Endothelial cell of hepatic sinusoid (primary cell): ENCODE results near the gene EDIL3.

ENCODE experiments used
- in situ Hi-C: cut with HindIII; loops from 2 replicates; pipeline ENCODE4 v1.10.0; 2017; ENCODE audit warnings: low sequenced_read_pairs

EDIL3 gene

GRCh38 chr5:84265130-84265529 is 119.5 kb downstream of the EDIL3 start:
- in situ Hi-C loops = no loop called here

GRCh38 chr5:84260939-84261338 is 123.7 kb downstream of the EDIL3 start:
- in situ Hi-C loops = no loop called here

- in situ Hi-C loops = no loop called here
Observed at GRCh38 chr5:84260140-84260539, 124.5 kb downstream of the EDIL3 start.

- in situ Hi-C loops = no loop called here
Observed at GRCh38 chr5:84259283-84260045, 125.2 kb downstream of the EDIL3 start.

GRCh38 chr5:84257061-84257460 is 127.6 kb downstream of the EDIL3 start:
- in situ Hi-C loops = no loop called here

GRCh38 chr5:84255315-84255714 is 129.4 kb downstream of the EDIL3 start:
- in situ Hi-C loops = no loop called here

GRCh38 chr5:84253946-84254345 is 130.7 kb downstream of the EDIL3 start:
- in situ Hi-C loops = no loop called here

- in situ Hi-C loops = no loop called here
Observed at GRCh38 chr5:84251503-84251902, 133.2 kb downstream of the EDIL3 start.

- in situ Hi-C loops = no loop called here
Observed at GRCh38 chr5:84249918-84250630, 134.6 kb downstream of the EDIL3 start.

GRCh38 chr5:84248013-84248412 is 136.7 kb downstream of the EDIL3 start:
- in situ Hi-C loops = no loop called here

- in situ Hi-C loops = no loop called here
Observed at GRCh38 chr5:84242286-84242685, 142.4 kb downstream of the EDIL3 start.

- in situ Hi-C loops = no loop called here
Observed at GRCh38 chr5:84239494-84239893, 145.2 kb downstream of the EDIL3 start.

GRCh38 chr5:84237126-84237525 is 147.6 kb downstream of the EDIL3 start:
- in situ Hi-C loops = no loop called here

GRCh38 chr5:84231433-84231832 is 153.2 kb downstream of the EDIL3 start:
- in situ Hi-C loops = no loop called here

- in situ Hi-C loops = no loop called here
Observed at GRCh38 chr5:84229045-84229444, 155.6 kb downstream of the EDIL3 start.

- in situ Hi-C loops = no loop called here
Observed at GRCh38 chr5:84228266-84228665, 156.4 kb downstream of the EDIL3 start.

- in situ Hi-C loops = no loop called here
Observed at GRCh38 chr5:84227236-84227635, 157.4 kb downstream of the EDIL3 start.

- in situ Hi-C loops = loop anchor here (5.0 kb wide), 1 partner anchor 36 kb away; no protein-coding TSS in a partner anchor
Observed at GRCh38 chr5:84218546-84218945, 166.1 kb downstream of the EDIL3 start.

GRCh38 chr5:84215521-84215920 is 169.2 kb downstream of the EDIL3 start:
- in situ Hi-C loops = loop anchor here (5.0 kb wide), 1 partner anchor 33 kb away; no protein-coding TSS in a partner anchor

- in situ Hi-C loops = no loop called here
Observed at GRCh38 chr5:84213861-84214260, 170.8 kb downstream of the EDIL3 start.

- in situ Hi-C loops = no loop called here
Observed at GRCh38 chr5:84213212-84213611, 171.5 kb downstream of the EDIL3 start.

GRCh38 chr5:84204772-84205171 is 179.9 kb downstream of the EDIL3 start:
- in situ Hi-C loops = no loop called here
